ENCODE data around the gene ZBTB12.
"Not testable (repeated sequence)": the region's sequence is repeated elsewhere in the genome, so short reads cannot be mapped to it uniquely, and the experiment has no call there.

Gene ZBTB12

GRCh38 chr6:31927242-31927862 is 25.5 kb upstream of the ZBTB12 start, which contains the start of gene C2:
Gene C2 (plus strand): TSS chr6:31927717. CDS start chr6:31927753, 36 bp downstream.
- H3K9ac ChIP-seq (ENCODE audit: low read depth in 1 of 2, low read length in 2 of 2) = peak within 1 kb of the TSS; percentile 45 to 53
- peak within 1 kb of the TSS; percentile 46 to 63 for H3K4me3 ChIP-seq (ENCODE audit: low read length in 2 of 2)
- no peaks in the 10 kb centered on the region for H3K36me3 ChIP-seq (ENCODE audit: control insufficient read depth in 2 of 2, insufficient read depth in 2 of 2, low read length in 2 of 2)
- H3K27me3 ChIP-seq (ENCODE audit: control insufficient read depth in 2 of 2, insufficient read depth in 2 of 2, low read length in 2 of 2) = no peaks in the 10 kb centered on the region
- H3K9me3 ChIP-seq (ENCODE audit: control insufficient read depth in 2 of 2, low read length in 2 of 2) = no peaks in the 10 kb centered on the region
- no peaks in the 10 kb centered on the region for H3K4me1 ChIP-seq (ENCODE audit: control insufficient read depth in 2 of 2, insufficient read depth in 2 of 2, low read length in 2 of 2)
- peak within 1 kb of the TSS; percentile 13 to 17 for H3K27ac ChIP-seq (ENCODE audit: low read depth in 2 of 2, low read length in 2 of 2)

DNA sequence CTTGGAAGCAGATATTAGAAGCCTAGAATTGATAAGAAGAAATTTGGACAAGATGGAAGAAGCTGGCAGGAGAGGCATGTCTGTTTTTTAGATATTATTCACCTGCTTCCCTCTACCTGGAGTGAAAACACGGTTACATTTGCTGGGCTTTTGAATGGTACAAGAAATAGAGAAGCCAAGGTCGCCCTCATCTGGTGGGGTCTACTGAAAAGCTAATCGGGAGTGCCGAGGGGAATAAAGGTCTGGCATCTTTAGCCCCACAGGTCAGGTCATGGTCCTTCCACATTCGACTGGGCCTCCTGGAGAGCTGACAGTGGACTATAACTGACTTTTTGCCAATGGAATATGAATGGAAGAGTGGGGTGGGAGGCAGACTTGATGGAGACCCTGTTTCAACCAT is 21.1 kb upstream of the ZBTB12 start:
- no peak overlapping the region for H3K4me3 ChIP-seq (ENCODE audit: low read length in 2 of 2)
- no peak overlapping the region for H3K27ac ChIP-seq (ENCODE audit: low read depth in 2 of 2, low read length in 2 of 2)
- no peak overlapping the region for H3K9ac ChIP-seq (ENCODE audit: low read depth in 1 of 2, low read length in 2 of 2)
- H3K4me1 ChIP-seq (ENCODE audit: control insufficient read depth in 2 of 2, insufficient read depth in 2 of 2, low read length in 2 of 2) = no peaks in the 10 kb centered on the region
- H3K9me3 ChIP-seq (ENCODE audit: control insufficient read depth in 2 of 2, low read length in 2 of 2) = no peaks in the 10 kb centered on the region
- no peaks in the 10 kb centered on the region for H3K27me3 ChIP-seq (ENCODE audit: control insufficient read depth in 2 of 2, insufficient read depth in 2 of 2, low read length in 2 of 2)
- H3K36me3 ChIP-seq (ENCODE audit: control insufficient read depth in 2 of 2, insufficient read depth in 2 of 2, low read length in 2 of 2) = no peaks in the 10 kb centered on the region

DNA sequence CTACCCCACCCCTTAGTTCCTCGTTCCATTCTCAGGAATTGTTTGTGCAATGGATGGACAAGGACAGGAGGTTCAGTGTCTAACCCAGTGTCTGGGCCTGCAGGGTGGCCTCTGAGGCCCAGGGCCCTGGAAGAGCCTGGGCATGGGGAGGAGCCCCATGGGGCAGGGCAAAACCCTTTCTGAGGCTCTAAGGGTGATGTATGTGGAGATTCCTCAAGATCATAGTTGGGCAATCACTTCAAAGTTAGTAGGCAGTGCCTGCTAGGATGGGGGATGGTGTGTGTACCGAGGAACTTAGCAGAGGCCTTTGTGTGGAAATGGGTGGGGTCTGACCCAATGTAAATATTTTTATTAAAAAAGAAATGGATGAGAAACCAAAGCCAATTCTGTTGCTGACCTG is 18.9 kb upstream of the ZBTB12 start:
- no peak overlapping the region for H3K27ac ChIP-seq (ENCODE audit: low read depth in 2 of 2, low read length in 2 of 2)
- no peaks in the 10 kb centered on the region for H3K9me3 ChIP-seq (ENCODE audit: control insufficient read depth in 2 of 2, low read length in 2 of 2)
- no peaks in the 10 kb centered on the region for H3K36me3 ChIP-seq (ENCODE audit: control insufficient read depth in 2 of 2, insufficient read depth in 2 of 2, low read length in 2 of 2)
- H3K4me3 ChIP-seq (ENCODE audit: low read length in 2 of 2) = no peak overlapping the region
- no peak overlapping the region for H3K9ac ChIP-seq (ENCODE audit: low read depth in 1 of 2, low read length in 2 of 2)
- H3K27me3 ChIP-seq (ENCODE audit: control insufficient read depth in 2 of 2, insufficient read depth in 2 of 2, low read length in 2 of 2) = no peaks in the 10 kb centered on the region
- no peaks in the 10 kb centered on the region for H3K4me1 ChIP-seq (ENCODE audit: control insufficient read depth in 2 of 2, insufficient read depth in 2 of 2, low read length in 2 of 2)

DNA sequence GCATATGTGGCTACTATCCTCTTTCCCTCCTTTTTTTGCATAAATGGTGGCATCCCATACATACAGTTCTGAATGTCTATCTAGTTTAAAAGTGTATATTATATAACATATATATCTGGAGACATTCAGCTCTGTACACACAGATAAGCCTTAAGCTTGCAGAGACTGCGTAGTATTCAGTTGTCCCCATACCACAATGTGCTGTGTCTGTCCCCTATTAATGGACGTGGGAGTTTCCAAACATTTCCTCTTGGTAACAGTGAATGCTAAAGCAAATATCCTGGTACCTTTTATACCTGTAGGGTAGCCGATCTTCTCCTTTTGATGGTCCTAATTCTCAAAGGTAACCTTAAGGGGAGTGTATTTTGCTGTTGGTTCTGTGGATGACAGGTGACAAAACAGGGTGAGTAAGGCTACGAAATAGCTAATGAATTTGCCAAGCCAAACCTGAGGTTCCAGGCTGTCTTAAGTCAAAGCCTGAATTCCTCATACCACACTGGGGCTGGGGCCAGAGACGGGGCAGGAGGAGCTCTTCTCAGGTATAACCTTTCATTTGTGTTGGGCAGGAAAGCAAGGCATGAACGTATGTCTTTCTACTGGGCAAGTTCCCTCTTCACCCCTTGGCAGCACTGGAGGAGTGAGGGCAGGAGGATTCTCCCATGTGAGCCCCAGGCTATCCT is 17.9 kb upstream of the ZBTB12 start:
- no peak overlapping the region for H3K4me3 ChIP-seq (ENCODE audit: low read length in 2 of 2)
- no peaks in the 10 kb centered on the region for H3K4me1 ChIP-seq (ENCODE audit: control insufficient read depth in 2 of 2, insufficient read depth in 2 of 2, low read length in 2 of 2)
- no peaks in the 10 kb centered on the region for H3K36me3 ChIP-seq (ENCODE audit: control insufficient read depth in 2 of 2, insufficient read depth in 2 of 2, low read length in 2 of 2)
- no peak overlapping the region for H3K27ac ChIP-seq (ENCODE audit: low read depth in 2 of 2, low read length in 2 of 2)
- H3K9ac ChIP-seq (ENCODE audit: low read depth in 1 of 2, low read length in 2 of 2) = no peak overlapping the region
- no peaks in the 10 kb centered on the region for H3K27me3 ChIP-seq (ENCODE audit: control insufficient read depth in 2 of 2, insufficient read depth in 2 of 2, low read length in 2 of 2)
- no peaks in the 10 kb centered on the region for H3K9me3 ChIP-seq (ENCODE audit: control insufficient read depth in 2 of 2, low read length in 2 of 2)

- Histone ChIP-seq H3K9me3 (ENCODE audit: control insufficient read depth in 2 of 2, low read length in 2 of 2) (no peaks in the 10 kb centered on the region), H3K36me3 (ENCODE audit: control insufficient read depth in 2 of 2, insufficient read depth in 2 of 2, low read length in 2 of 2) (no peaks in the 10 kb centered on the region), H3K27ac (ENCODE audit: low read depth in 2 of 2, low read length in 2 of 2) (no peak overlapping the region), H3K4me1 (ENCODE audit: control insufficient read depth in 2 of 2, insufficient read depth in 2 of 2, low read length in 2 of 2) (no peaks in the 10 kb centered on the region), H3K4me3 (ENCODE audit: low read length in 2 of 2) (no peak overlapping the region), H3K27me3 (ENCODE audit: control insufficient read depth in 2 of 2, insufficient read depth in 2 of 2, low read length in 2 of 2) (no peaks in the 10 kb centered on the region), H3K9ac (ENCODE audit: low read depth in 1 of 2, low read length in 2 of 2) (no peak overlapping the region)
These were observed 16.3 kb upstream of the ZBTB12 start for GRCh38 chr6:31918069-31918720.

DNA sequence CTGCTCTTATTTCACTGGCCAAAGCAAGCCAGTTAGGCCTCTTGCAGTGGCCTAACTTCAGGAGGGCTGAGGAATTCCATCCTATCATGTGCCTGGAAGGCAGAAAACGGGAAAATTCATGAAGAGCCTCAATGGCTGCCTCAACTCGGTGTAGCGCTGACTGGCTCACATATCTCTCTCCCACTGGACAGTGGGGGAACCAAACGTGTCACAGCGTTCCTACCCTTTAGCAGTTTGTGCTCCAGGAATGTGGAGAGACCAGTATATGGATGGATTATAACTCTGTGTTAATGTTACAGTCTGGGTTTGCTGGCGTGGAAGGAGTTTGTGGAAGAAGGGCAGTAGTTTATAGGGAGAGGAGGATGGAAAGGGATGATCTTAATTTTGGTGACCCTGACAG is 13.9 kb upstream of the ZBTB12 start:
- no peak overlapping the region for H3K9ac ChIP-seq (ENCODE audit: low read depth in 1 of 2, low read length in 2 of 2)
- no peaks in the 10 kb centered on the region for H3K9me3 ChIP-seq (ENCODE audit: control insufficient read depth in 2 of 2, low read length in 2 of 2)
- no peak overlapping the region for H3K4me3 ChIP-seq (ENCODE audit: low read length in 2 of 2)
- no peaks in the 10 kb centered on the region for H3K27me3 ChIP-seq (ENCODE audit: control insufficient read depth in 2 of 2, insufficient read depth in 2 of 2, low read length in 2 of 2)
- H3K27ac ChIP-seq (ENCODE audit: low read depth in 2 of 2, low read length in 2 of 2) = no peak overlapping the region
- H3K36me3 ChIP-seq (ENCODE audit: control insufficient read depth in 2 of 2, insufficient read depth in 2 of 2, low read length in 2 of 2) = no peaks in the 10 kb centered on the region
- H3K4me1 ChIP-seq (ENCODE audit: control insufficient read depth in 2 of 2, insufficient read depth in 2 of 2, low read length in 2 of 2) = no peaks in the 10 kb centered on the region

- no peaks in the 10 kb centered on the region for H3K9me3 ChIP-seq (ENCODE audit: control insufficient read depth in 2 of 2, low read length in 2 of 2)
- H3K4me1 ChIP-seq (ENCODE audit: control insufficient read depth in 2 of 2, insufficient read depth in 2 of 2, low read length in 2 of 2) = no peaks in the 10 kb centered on the region
- H3K36me3 ChIP-seq (ENCODE audit: control insufficient read depth in 2 of 2, insufficient read depth in 2 of 2, low read length in 2 of 2) = no peaks in the 10 kb centered on the region
- H3K9ac ChIP-seq (ENCODE audit: low read depth in 1 of 2, low read length in 2 of 2) = no peak overlapping the region
- no peaks in the 10 kb centered on the region for H3K27me3 ChIP-seq (ENCODE audit: control insufficient read depth in 2 of 2, insufficient read depth in 2 of 2, low read length in 2 of 2)
- no peak overlapping the region for H3K27ac ChIP-seq (ENCODE audit: low read depth in 2 of 2, low read length in 2 of 2)
- no peak overlapping the region for H3K4me3 ChIP-seq (ENCODE audit: low read length in 2 of 2)
These were observed 13.5 kb upstream of the ZBTB12 start for GRCh38 chr6:31915351-31915750.

GRCh38 chr6:31911826-31912585 is 10.1 kb upstream of the ZBTB12 start:
- H3K36me3 ChIP-seq (ENCODE audit: control insufficient read depth in 2 of 2, insufficient read depth in 2 of 2, low read length in 2 of 2) = no peaks in the 10 kb centered on the region
- no peaks in the 10 kb centered on the region for H3K4me1 ChIP-seq (ENCODE audit: control insufficient read depth in 2 of 2, insufficient read depth in 2 of 2, low read length in 2 of 2)
- no peak overlapping the region for H3K9ac ChIP-seq (ENCODE audit: low read depth in 1 of 2, low read length in 2 of 2)
- no peak overlapping the region for H3K4me3 ChIP-seq (ENCODE audit: low read length in 2 of 2)
- H3K27ac ChIP-seq (ENCODE audit: low read depth in 2 of 2, low read length in 2 of 2) = no peak overlapping the region
- H3K27me3 ChIP-seq (ENCODE audit: control insufficient read depth in 2 of 2, insufficient read depth in 2 of 2, low read length in 2 of 2) = no peaks in the 10 kb centered on the region
- H3K9me3 ChIP-seq (ENCODE audit: control insufficient read depth in 2 of 2, low read length in 2 of 2) = no peaks in the 10 kb centered on the region

DNA sequence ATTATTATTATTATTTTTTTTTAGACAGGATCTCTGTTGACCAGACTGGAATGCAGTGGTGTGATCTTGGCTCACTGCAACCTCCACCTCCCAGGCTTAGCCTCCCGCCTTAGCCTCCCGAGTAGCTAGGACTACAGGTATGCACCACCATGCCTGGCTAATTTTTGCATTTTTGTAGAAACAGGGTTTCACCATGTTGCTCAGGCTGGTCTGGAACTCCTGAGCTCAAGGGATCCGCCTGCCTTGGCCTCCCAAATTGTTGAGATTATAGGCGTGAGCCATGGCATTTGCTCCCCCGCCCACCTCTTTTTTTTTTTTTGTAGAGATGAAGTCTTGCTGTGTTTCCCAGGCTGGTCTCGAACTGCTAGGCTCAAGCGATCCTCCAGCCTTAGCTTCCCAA is 7.4 kb upstream of the ZBTB12 start:
- H3K9me3 ChIP-seq (ENCODE audit: control insufficient read depth in 2 of 2, low read length in 2 of 2); H3K27me3 ChIP-seq (ENCODE audit: control insufficient read depth in 2 of 2, insufficient read depth in 2 of 2, low read length in 2 of 2); H3K27ac ChIP-seq (ENCODE audit: low read depth in 2 of 2, low read length in 2 of 2); H3K36me3 ChIP-seq (ENCODE audit: control insufficient read depth in 2 of 2, insufficient read depth in 2 of 2, low read length in 2 of 2); H3K4me3 ChIP-seq (ENCODE audit: low read length in 2 of 2); H3K4me1 ChIP-seq (ENCODE audit: control insufficient read depth in 2 of 2, insufficient read depth in 2 of 2, low read length in 2 of 2); H3K9ac ChIP-seq (ENCODE audit: low read depth in 1 of 2, low read length in 2 of 2): not testable (repeated sequence)

DNA sequence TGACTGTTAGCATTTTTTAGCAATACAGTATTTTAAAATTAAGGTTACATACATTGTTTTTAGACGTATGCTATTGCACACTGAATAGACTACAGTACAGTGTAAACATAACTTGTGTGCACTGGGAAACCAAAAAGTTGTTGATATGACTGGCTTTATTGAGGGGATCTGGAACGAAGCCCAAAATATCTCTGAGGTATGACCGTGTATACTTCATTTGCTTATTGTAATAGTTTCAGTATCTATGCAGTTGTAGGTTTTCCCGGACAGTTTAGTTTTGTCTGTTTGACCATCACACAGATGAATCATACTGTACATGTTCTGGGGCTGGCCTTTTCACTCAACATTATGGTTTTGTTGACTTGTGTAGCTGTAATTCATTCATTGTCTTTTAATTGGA is 6.9 kb upstream of the ZBTB12 start:
- Histone ChIP-seq H3K9me3 (ENCODE audit: control insufficient read depth in 2 of 2, low read length in 2 of 2) (no peaks in the 10 kb centered on the region), H3K27ac (ENCODE audit: low read depth in 2 of 2, low read length in 2 of 2) (no peak overlapping the region), H3K9ac (ENCODE audit: low read depth in 1 of 2, low read length in 2 of 2) (no peak overlapping the region), H3K27me3 (ENCODE audit: control insufficient read depth in 2 of 2, insufficient read depth in 2 of 2, low read length in 2 of 2) (peaks cover 0 to 3% of the 10 kb centered on the region in 2 donors), H3K4me1 (ENCODE audit: control insufficient read depth in 2 of 2, insufficient read depth in 2 of 2, low read length in 2 of 2) (no peaks in the 10 kb centered on the region), H3K4me3 (ENCODE audit: low read length in 2 of 2) (no peak overlapping the region), H3K36me3 (ENCODE audit: control insufficient read depth in 2 of 2, insufficient read depth in 2 of 2, low read length in 2 of 2) (no peaks in the 10 kb centered on the region)

All from mucosa of rectum (tissue), 2 donors.